IMR-90 (cell line): ENCODE data around the gene DDX52. TPM values are rescaled to one million over a fixed set of nuclear protein-coding genes. Genes with fewer than 3 reads are reported as not detected.

Experiments used
- ATAC-seq: fragments of 200-7000 bp; cut with Tn5 transposase; 2 replicates; pipeline ENCODE4 v1.9.1; 2020; ENCODE audit warnings: low read depth, mild to moderate bottlenecking, moderate library complexity
- BruUV-seq: library from RNA; stranded (reverse); fragments of 400-500 nt; replicated peaks from 2 replicates; lab custom pipeline; 2021; lab: Mats Ljungman, UMichigan
- CTCF ChIA-PET: fragments of 300-600 bp; formaldehyde crosslinking; extraction: SDS; loops from one replicate; lab custom pipeline; 2021; ENCODE audit warnings: antibody characterized with exemption; lab: Yijun Ruan, JAX
- POLR2A ChIA-PET: fragments of 300-600 bp; sonication (Branson Sonifier 250); formaldehyde crosslinking; loops from one replicate; lab custom pipeline; 2022; ENCODE audit warnings: antibody characterized with exemption; ENCODE audit not compliant: unreplicated experiment; lab: Charles Lee
- DNase-seq: peaks from one replicate; pipeline ENCODE4 v3.0.0; 2013
- H2AFZ ChIP-seq: replicated peaks from 2 replicates; pipeline ENCODE3; 2013; ENCODE audit warnings: low read length, mild to moderate bottlenecking; ENCODE audit not compliant: poor library complexity
- H2AK5ac ChIP-seq: 2 replicates; pipeline ENCODE4 v1.6.1; 2013; ENCODE audit warnings: low read depth, low read length, inconsistent platforms
- H2AK9ac ChIP-seq: replicated peaks from 2 replicates; pipeline ENCODE3; 2013; ENCODE audit warnings: mild to moderate bottlenecking, low read depth, low read length, moderate library complexity; ENCODE audit not compliant: poor library complexity
- H2BK120ac ChIP-seq: 2 replicates; pipeline ENCODE4 v1.6.1; 2013; ENCODE audit warnings: low read depth, low read length, inconsistent platforms
- H2BK15ac ChIP-seq: 3 replicates; pipeline ENCODE4 v1.6.1; 2013; ENCODE audit warnings: low read depth, low read length, inconsistent platforms
- H2BK20ac ChIP-seq: 2 replicates; pipeline ENCODE4 v1.6.1; 2013; ENCODE audit warnings: low read depth, mild to moderate bottlenecking, inconsistent platforms, low read length, moderate library complexity
- H2BK5ac ChIP-seq: 2 replicates; pipeline ENCODE4 v1.6.1; 2013; ENCODE audit warnings: mild to moderate bottlenecking, low read depth, low read length, inconsistent platforms; ENCODE audit not compliant: poor library complexity, severe bottlenecking
- H3K14ac ChIP-seq: replicated peaks from 2 replicates; pipeline ENCODE4 v1.6.1; 2013; ENCODE audit warnings: low read depth, low read length, inconsistent platforms
- H3K18ac ChIP-seq: 2 replicates; pipeline ENCODE4 v1.6.1; 2013; ENCODE audit warnings: low read depth, low read length, control low read depth
- H3K23ac ChIP-seq: 2 replicates; pipeline ENCODE4 v1.6.1; 2013; ENCODE audit warnings: low read depth, low read length, inconsistent platforms
- H3K27ac ChIP-seq: 2 replicates; pipeline ENCODE4 v1.5.1; 2013; ENCODE audit warnings: mild to moderate bottlenecking, control low read depth, low read length; ENCODE audit not compliant: insufficient read depth
- H3K27me3 ChIP-seq: 2 replicates; pipeline ENCODE4 v1.6.1; 2013; ENCODE audit warnings: low read length; ENCODE audit not compliant: control insufficient read depth, insufficient read depth
- H3K36me3 ChIP-seq: 2 replicates; pipeline ENCODE4 v1.6.1; 2013; ENCODE audit warnings: low read length, mixed read lengths; ENCODE audit not compliant: control insufficient read depth, insufficient read depth
- H3K4ac ChIP-seq: 2 replicates; pipeline ENCODE4 v1.6.1; 2013; ENCODE audit warnings: low read depth, low read length, inconsistent platforms
- H3K4me1 ChIP-seq: 2 replicates; pipeline ENCODE4 v1.6.1; 2013; ENCODE audit warnings: low read length, mixed read lengths; ENCODE audit not compliant: control insufficient read depth, insufficient read depth
- H3K4me2 ChIP-seq: 2 replicates; pipeline ENCODE4 v1.6.1; 2013; ENCODE audit warnings: low read depth, mild to moderate bottlenecking, control low read depth, low read length, moderate library complexity
- H3K4me3 ChIP-seq: 2 replicates; pipeline ENCODE4 v1.5.1; 2013; ENCODE audit warnings: low read depth, mild to moderate bottlenecking, control low read depth, low read length, moderate library complexity; ENCODE audit not compliant: insufficient read depth
- H3K56ac ChIP-seq: 2 replicates; pipeline ENCODE4 v1.6.1; 2013; ENCODE audit warnings: low read length, inconsistent platforms; ENCODE audit not compliant: insufficient read depth; ENCODE audit errors: extremely low read depth
- H3K79me1 ChIP-seq, 2 experiments: 2 replicates each; pipeline ENCODE4 v1.6.1; 2013; ENCODE audit warnings: low read length in 2 of 2, inconsistent platforms in 1 of 2, low read depth in 1 of 2
- H3K9ac ChIP-seq: 2 replicates; pipeline ENCODE4 v1.6.1; 2013; ENCODE audit warnings: low read depth, low read length, control low read depth
- H3K9me1 ChIP-seq: 2 replicates; pipeline ENCODE4 v1.6.1; 2013; ENCODE audit warnings: low read length, inconsistent platforms; ENCODE audit not compliant: insufficient read depth
- H3K9me3 ChIP-seq: 2 replicates; pipeline ENCODE4 v1.6.1; 2013; ENCODE audit warnings: low read length; ENCODE audit not compliant: control insufficient read depth, insufficient read depth
- H4K20me1 ChIP-seq: 2 replicates; pipeline ENCODE4 v1.6.1; 2013; ENCODE audit warnings: low read length, inconsistent platforms; ENCODE audit not compliant: insufficient read depth
- H4K5ac ChIP-seq: 2 replicates; pipeline ENCODE4 v1.6.1; 2013; ENCODE audit warnings: mild to moderate bottlenecking, low read depth, low read length, control low read depth
- H4K8ac ChIP-seq, 2 experiments: 2 replicates each; pipeline ENCODE4 v1.6.1; 2013; ENCODE audit warnings: low read depth in 2 of 2, low read length in 2 of 2, control low read depth in 1 of 2, inconsistent platforms in 1 of 2
- H4K91ac ChIP-seq: 2 replicates; pipeline ENCODE4 v1.6.1; 2013; ENCODE audit warnings: low read depth, low read length, inconsistent platforms; ENCODE audit not compliant: insufficient read depth
- MAFK ChIP-seq: IDR thresholded peaks from 2 replicates; pipeline ENCODE4 v1.6.1; 2012; ENCODE audit warnings: low read depth, low read length, improper control_type of control experiment
- MAZ ChIP-seq: IDR thresholded peaks from 2 replicates; pipeline ENCODE4 v1.6.1; 2012; ENCODE audit warnings: low read depth, mild to moderate bottlenecking, low read length, improper control_type of control experiment, moderate library complexity, borderline replicate concordance
- NFE2L2 ChIP-seq: fragments of 150-350 bp; IDR thresholded peaks from 2 replicates; pipeline ENCODE4 v1.6.1; 2016; ENCODE audit warnings: low read depth, mild to moderate bottlenecking, low read length
- RAD21 ChIP-seq: IDR thresholded peaks from 2 replicates; pipeline ENCODE4 v1.6.1; 2012; ENCODE audit warnings: low read length, improper control_type of control experiment
- WGBS, 2 experiments: methylation state at CpG; one replicate each; pipeline versions ENCODE4 v1.1.5 to v1.1.7; 2013; ENCODE audit warnings: missing lambda C conversion rate in 2 of 2; ENCODE audit not compliant: insufficient read length in 1 of 2; ENCODE audit errors: extremely low coverage in 2 of 2; 5-methylcytosine and 5-hydroxymethylcytosine counted together
- dilution Hi-C: fragments of 300-500 bp; cut with HindIII; formaldehyde crosslinking; loops from one replicate; pipeline ENCODE4 v1.14.3; 2018; ENCODE audit warnings: low sequenced_read_pairs; ENCODE audit not compliant: unreplicated experiment
- in situ Hi-C: fragments of 300-500 bp; cut with MboI; formaldehyde crosslinking; loops from 3 replicates; pipeline ENCODE4 v1.14.3; 2019; ENCODE audit warnings: low sequenced_read_pairs, inconsistent platforms, mixed read lengths
- intact Hi-C: fragments of 100-400 bp; cut with micrococcal nuclease; formaldehyde crosslinking; loops from 2 replicates; pipeline ENCODE4 v1.10.0; 2022
- polyA plus RNA-seq, 3 experiments: library from polyadenylated mRNA; depleted of rRNA; stranded (reverse); fragments of >200 nt; gene quantifications; 2 replicates each; pipeline ENCODE4 v1.2.3, GENCODE V29; 2012; ENCODE audit warnings: low replicate concordance in 1 of 3
- total RNA-seq: library from RNA; depleted of rRNA; stranded (reverse); fragments of >200 nt; gene quantifications from 2 replicates; pipeline ENCODE4 v1.2.3, GENCODE V29; 2012

Gene DDX52
- total and polyA plus RNA-seq, 2 of the 4 experiments (the other 2 are of a cell fraction), result 12.5 to 26.7 TPM

GRCh38 chr17:37567538-37567937 is 75.7 kb downstream of the DDX52 start:
- H3K56ac ChIP-seq, result no peak overlapping the region
- H3K36me3 ChIP-seq, result peaks cover 32% of the 10 kb centered on the region
- H3K14ac ChIP-seq, result no peak overlapping the region
- H3K9me1 ChIP-seq, result no peaks in the 10 kb centered on the region
- H3K4me3 ChIP-seq, result no peak overlapping the region
- no peak overlapping the region for H3K23ac ChIP-seq
- dilution Hi-C loops, result no loop called here
- in situ Hi-C loops, result no loop called here
- no peak overlapping the region for H2BK20ac ChIP-seq
- H2AK5ac ChIP-seq, result no peak overlapping the region
- no peak overlapping the region for H4K5ac ChIP-seq
- peaks cover 3% of the 10 kb centered on the region; the same call in 1 of the 2 replicates for H4K20me1 ChIP-seq
- H3K18ac ChIP-seq, result no peak overlapping the region
- H4K8ac ChIP-seq, result no peak overlapping the region
- no TSS peak for BruUV-seq
- H3K4ac ChIP-seq, result no peak overlapping the region
- no peak overlapping the region for H4K91ac ChIP-seq
- DNase-seq, result no peak
- TF ChIP-seq NFE2L2, result no peak
- no peak for TF ChIP-seq MAZ
- no peak for TF ChIP-seq RAD21
- peak; percentile 90 for TF ChIP-seq MAFK
- H2BK120ac ChIP-seq, result no peak overlapping the region
- H2BK15ac ChIP-seq, result no peak overlapping the region
- peaks cover 3 to 12% of the 10 kb centered on the region in 2 experiments; a peak in 2 of 4 replicates for H3K79me1 ChIP-seq
- intact Hi-C loops, result no loop called here
- no peak overlapping the region for H2AFZ ChIP-seq
- POLR2A ChIA-PET, result no interaction called here
- H3K27me3 ChIP-seq, result no peaks in the 10 kb centered on the region
- no peak overlapping the region for H3K27ac ChIP-seq
- no CpG with 5 or more reads among the region's 4 CpGs for WGBS, 2 experiments
- no peaks in the 10 kb centered on the region; the same call in 1 of the 2 replicates for H3K4me1 ChIP-seq
- CTCF ChIA-PET, result no interaction called here
- no peak for ATAC-seq
- no peaks in the 10 kb centered on the region for H3K9me3 ChIP-seq
- no peak overlapping the region for H2BK5ac ChIP-seq
- H2AK9ac ChIP-seq, result no peak overlapping the region
- H3K4me2 ChIP-seq, result no peak overlapping the region
- no peak overlapping the region for H3K9ac ChIP-seq
